Muscle layer of colon (tissue), 2 donors: ENCODE data around the gene TEX52.

ENCODE experiments used
- H3K27ac ChIP-seq: one replicate; pipeline ENCODE4 v1.7.0; 2013; ENCODE audit warnings: low read depth, mild to moderate bottlenecking, low read length, moderate library complexity
- H3K27me3 ChIP-seq, 2 donors: one replicate each; pipeline ENCODE4 v1.7.0; 2013; ENCODE audit warnings: low read length in 2 of 2, mild to moderate bottlenecking in 2 of 2; ENCODE audit not compliant: insufficient read depth in 2 of 2, control insufficient read depth in 1 of 2
- H3K36me3 ChIP-seq: one replicate; pipeline ENCODE4 v1.7.0; 2013; ENCODE audit warnings: mild to moderate bottlenecking, low read length; ENCODE audit not compliant: insufficient read depth
- H3K4me1 ChIP-seq: one replicate; pipeline ENCODE4 v1.7.0; 2013; ENCODE audit warnings: mild to moderate bottlenecking, low read length; ENCODE audit not compliant: insufficient read depth
- H3K4me3 ChIP-seq, 2 donors: one replicate each; pipeline ENCODE4 v1.7.0; 2013; ENCODE audit warnings: low read length in 2 of 2, low read depth in 1 of 2, mild to moderate bottlenecking in 1 of 2, moderate library complexity in 1 of 2
- H3K9ac ChIP-seq: one replicate; pipeline ENCODE4 v1.7.0; 2013; ENCODE audit warnings: low read length
- H3K9me3 ChIP-seq: one replicate; pipeline ENCODE4 v1.7.0; 2013; ENCODE audit warnings: mild to moderate bottlenecking, low read length
- donor health status: abdominal sarcoma.
- donor health status: Adenocarcinoma of cecum.

TEX52 gene

DNA sequence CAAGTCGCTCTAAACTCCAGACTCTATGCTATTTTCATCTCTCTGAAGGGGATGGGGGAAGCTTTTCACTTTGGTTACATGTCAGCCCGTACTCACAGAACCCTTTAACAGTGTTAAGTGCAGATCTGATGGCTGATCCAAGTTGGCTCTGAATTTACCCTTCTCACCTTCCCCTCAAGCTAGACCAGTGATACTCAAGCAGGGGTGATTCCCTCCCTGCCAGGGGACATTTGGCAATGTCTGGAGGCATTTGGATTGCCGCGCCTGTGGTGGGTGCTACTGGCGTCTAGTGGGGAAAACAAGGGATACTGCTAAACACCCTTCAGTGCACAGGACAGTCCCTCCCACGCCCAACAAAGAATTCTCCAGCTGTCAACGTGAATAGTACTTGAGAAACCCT lies 6.0 kb upstream of the TEX52 start:
- Histone ChIP-seq H3K9me3 (no peaks in the 10 kb centered on the region), H3K27ac (no peak overlapping the region), H3K27me3 (no peaks in the 10 kb centered on the region), H3K36me3 (no peaks in the 10 kb centered on the region), H3K4me1 (no peaks in the 10 kb centered on the region), H3K4me3 (no peak overlapping the region), H3K9ac (no peak overlapping the region)

DNA sequence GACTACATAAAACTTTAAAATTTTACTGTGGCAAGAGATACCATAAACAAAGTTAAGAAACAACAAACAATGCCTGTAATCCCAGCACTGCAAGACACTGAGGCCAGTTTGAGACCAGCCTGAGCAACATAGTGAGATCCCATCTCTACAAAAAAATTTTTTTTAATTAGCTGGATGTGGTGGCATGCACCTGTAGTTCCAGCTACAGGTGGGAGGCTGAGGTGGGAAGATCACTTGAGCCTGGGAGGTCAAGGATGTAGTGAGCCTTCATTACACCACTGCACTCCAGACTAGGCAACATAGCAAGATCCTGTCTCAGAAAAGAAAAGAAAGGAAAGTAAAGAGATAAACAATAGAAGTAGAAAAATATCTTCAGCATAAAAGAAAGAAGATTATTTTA lies 3.3 kb upstream of the TEX52 start:
- no peak overlapping the region for H3K27ac ChIP-seq
- H3K9me3 ChIP-seq: no peaks in the 10 kb centered on the region
- no peak overlapping the region for H3K4me3 ChIP-seq
- H3K36me3 ChIP-seq: peaks cover 5% of the 10 kb centered on the region
- no peak overlapping the region for H3K9ac ChIP-seq
- no peaks in the 10 kb centered on the region for H3K27me3 ChIP-seq
- H3K4me1 ChIP-seq: no peaks in the 10 kb centered on the region

- Histone ChIP-seq H3K9ac (no peak overlapping the region), H3K9me3 (no peaks in the 10 kb centered on the region), H3K27me3 (no peaks in the 10 kb centered on the region), H3K4me1 (no peaks in the 10 kb centered on the region), H3K4me3 (no peak overlapping the region), H3K27ac (no peak overlapping the region), H3K36me3 (peaks cover 5% of the 10 kb centered on the region)
Observed at GRCh38 chr12:2858944-2859421, 2.1 kb upstream of the TEX52 start.

DNA sequence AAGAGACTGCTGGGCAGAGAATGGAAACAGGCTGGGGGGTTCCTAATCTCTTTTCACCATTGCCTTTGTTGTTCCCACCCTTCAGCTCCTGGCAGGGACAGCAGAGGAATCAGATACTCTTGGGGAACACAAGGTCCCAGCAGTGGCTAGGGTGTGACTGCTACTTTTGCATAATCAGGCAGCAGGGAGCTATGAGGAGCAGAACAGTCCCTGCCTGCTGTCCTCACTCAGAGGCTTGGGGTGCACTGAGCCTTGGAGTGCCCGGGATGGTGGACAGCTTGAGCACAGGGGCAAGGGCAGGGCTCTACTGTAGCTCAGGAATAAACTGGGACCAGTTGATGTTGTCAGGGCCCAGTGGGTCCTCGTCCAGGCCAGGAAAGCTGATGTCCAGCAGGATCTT lies 1.5 kb upstream of the TEX52 start:
- Histone ChIP-seq H3K9me3 (no peaks in the 10 kb centered on the region), H3K36me3 (peaks cover 5% of the 10 kb centered on the region), H3K27me3 (no peaks in the 10 kb centered on the region), H3K27ac (no peak overlapping the region), H3K9ac (no peak overlapping the region), H3K4me1 (no peaks in the 10 kb centered on the region), H3K4me3 (no peak overlapping the region)

GRCh38 chr12:2857576-2857975 lies 737 bp upstream of the TEX52 start:
- Histone ChIP-seq H3K27me3 (no peaks in the 10 kb centered on the region), H3K4me3 (no peak overlapping the region), H3K36me3 (peaks cover 5% of the 10 kb centered on the region), H3K4me1 (no peaks in the 10 kb centered on the region), H3K9me3 (no peaks in the 10 kb centered on the region), H3K9ac (no peak overlapping the region), H3K27ac (no peak overlapping the region)

DNA sequence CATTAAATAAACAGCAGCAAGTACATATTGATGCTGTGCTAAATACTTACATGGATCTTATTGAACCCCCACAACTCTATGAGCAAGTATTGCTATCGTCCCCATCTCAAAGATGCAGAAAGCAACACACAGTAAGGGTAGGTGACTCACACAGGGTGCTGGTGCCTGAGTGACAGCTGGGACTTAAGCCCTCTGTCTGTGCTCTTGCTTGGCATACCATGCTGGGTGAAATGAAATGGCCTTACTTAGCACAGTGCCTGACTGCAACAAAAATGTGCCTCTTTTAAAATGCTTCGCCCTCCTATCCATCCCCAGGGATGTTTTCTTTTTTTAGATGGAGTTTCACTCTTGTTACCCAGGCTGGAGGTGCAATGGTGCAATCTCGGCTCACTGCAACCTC lies 788 bp downstream of the TEX52 start:
- H3K9me3 ChIP-seq: no peaks in the 10 kb centered on the region
- H3K4me3 ChIP-seq: no peak overlapping the region
- no peaks in the 10 kb centered on the region for H3K27me3 ChIP-seq
- H3K27ac ChIP-seq: no peak overlapping the region
- no peaks in the 10 kb centered on the region for H3K4me1 ChIP-seq
- peaks cover 5% of the 10 kb centered on the region for H3K36me3 ChIP-seq
- no peak overlapping the region for H3K9ac ChIP-seq

DNA sequence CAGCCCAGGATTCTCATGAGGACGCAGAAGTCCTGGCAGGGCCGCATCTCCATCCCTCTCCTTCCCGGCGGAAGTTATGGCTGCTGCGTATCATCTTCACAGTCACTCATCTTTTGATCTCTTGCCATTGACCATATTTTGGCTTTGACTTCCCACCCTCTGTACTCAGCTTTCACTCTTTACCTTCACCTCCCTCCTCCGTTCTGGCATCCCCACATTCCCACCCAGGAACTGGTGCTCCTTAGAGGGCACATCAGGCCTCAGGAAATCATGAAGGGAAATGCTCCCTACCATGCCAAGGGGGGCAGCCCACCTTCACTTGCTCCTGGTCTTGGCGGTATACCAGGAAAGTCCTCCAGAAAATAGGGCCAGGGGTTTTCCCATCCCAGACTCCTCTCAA lies 1.3 kb downstream of the TEX52 start:
- Histone ChIP-seq H3K27me3 (no peaks in the 10 kb centered on the region), H3K4me3 (no peak overlapping the region), H3K9ac (no peak overlapping the region), H3K27ac (no peak overlapping the region), H3K9me3 (no peaks in the 10 kb centered on the region), H3K36me3 (peaks cover 5% of the 10 kb centered on the region), H3K4me1 (no peaks in the 10 kb centered on the region)

DNA sequence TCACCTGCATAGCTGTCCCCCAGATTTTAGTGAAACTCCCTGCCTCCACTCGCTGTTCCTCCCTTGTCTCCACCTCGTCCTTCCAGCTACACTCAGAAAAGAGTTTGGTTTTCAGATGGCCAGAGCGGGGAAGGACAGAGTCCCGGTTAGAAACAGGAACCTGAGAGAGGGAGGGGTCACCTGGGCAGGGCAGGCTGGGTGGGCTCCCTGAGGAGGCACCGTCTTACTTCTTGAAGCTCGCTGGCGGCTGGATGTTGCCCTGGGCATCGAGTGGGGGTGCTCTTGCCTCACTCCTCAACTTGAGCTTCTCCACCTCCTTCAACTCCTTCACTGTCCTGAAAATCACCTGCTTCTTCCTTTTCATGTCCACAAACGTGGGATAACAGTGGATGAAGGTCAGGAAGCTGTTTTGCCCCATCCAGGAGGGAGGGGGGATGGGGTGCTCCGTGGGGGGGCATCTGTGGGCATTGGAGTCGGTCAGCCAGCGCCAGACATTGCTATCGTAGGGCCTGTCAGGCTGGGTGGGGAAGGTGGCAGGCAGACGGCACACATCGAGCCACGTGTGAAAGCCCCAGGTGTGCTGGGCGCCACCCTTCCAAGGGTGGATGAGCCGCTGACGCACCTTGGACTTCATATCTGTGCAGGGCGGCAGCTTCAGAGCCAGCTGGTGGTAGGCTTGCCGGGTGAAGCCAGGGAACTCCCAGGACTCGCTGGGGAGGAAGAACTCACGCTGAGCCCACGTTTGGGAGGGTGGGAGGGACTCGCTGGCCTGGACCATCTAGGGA lies 2.0 kb downstream of the TEX52 start:
- Histone ChIP-seq H3K4me1 (no peaks in the 10 kb centered on the region), H3K9me3 (no peaks in the 10 kb centered on the region), H3K27me3 (no peaks in the 10 kb centered on the region), H3K36me3 (peaks cover 5% of the 10 kb centered on the region), H3K9ac (no peak overlapping the region), H3K4me3 (no peak overlapping the region), H3K27ac (no peak overlapping the region)

GRCh38 chr12:2853626-2854025 lies 3.2 kb downstream of the TEX52 start:
- Histone ChIP-seq H3K9me3 (no peaks in the 10 kb centered on the region), H3K27ac (no peak overlapping the region), H3K4me1 (no peaks in the 10 kb centered on the region), H3K9ac (no peak overlapping the region), H3K36me3 (peaks cover 5% of the 10 kb centered on the region), H3K4me3 (no peak overlapping the region), H3K27me3 (no peaks in the 10 kb centered on the region)

- H3K36me3 ChIP-seq: no peaks in the 10 kb centered on the region
- H3K9ac ChIP-seq: no peak overlapping the region
- H3K9me3 ChIP-seq: no peaks in the 10 kb centered on the region
- H3K4me3 ChIP-seq: no peak overlapping the region
- H3K27me3 ChIP-seq: no peaks in the 10 kb centered on the region
- H3K27ac ChIP-seq: no peak overlapping the region
- no peaks in the 10 kb centered on the region for H3K4me1 ChIP-seq
Observed at GRCh38 chr12:2851931-2852330, 4.9 kb downstream of the TEX52 start.

DNA sequence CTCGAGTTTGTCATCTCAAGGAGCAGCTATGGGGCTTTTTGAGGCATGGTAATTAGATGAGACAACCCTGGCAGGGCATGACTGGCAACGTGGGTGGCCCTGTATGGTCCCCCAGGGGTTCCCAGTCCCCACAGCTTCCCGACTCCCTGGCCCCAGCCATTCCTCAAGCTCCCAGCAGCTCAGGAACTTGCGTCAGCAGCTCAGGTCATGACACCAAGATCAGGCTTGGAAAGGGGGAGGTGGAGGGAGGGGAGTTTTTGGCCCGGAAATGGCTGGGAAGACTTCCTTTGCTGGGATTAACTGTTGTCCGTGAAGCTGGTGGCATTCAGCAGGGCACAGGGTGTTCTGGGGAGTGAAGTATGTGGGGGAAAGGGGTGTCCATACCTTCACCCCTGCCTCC lies 11.6 kb downstream of the TEX52 start:
- Histone ChIP-seq H3K9me3 (no peaks in the 10 kb centered on the region), H3K27me3 (no peaks in the 10 kb centered on the region), H3K27ac (no peak overlapping the region), H3K4me3 (no peak overlapping the region), H3K36me3 (no peaks in the 10 kb centered on the region), H3K9ac (no peak overlapping the region), H3K4me1 (no peaks in the 10 kb centered on the region)

GRCh38 chr12:2844786-2845185 lies 12.1 kb downstream of the TEX52 start:
- Histone ChIP-seq H3K9me3 (no peaks in the 10 kb centered on the region), H3K9ac (no peak overlapping the region), H3K36me3 (peaks cover 2% of the 10 kb centered on the region), H3K4me1 (no peaks in the 10 kb centered on the region), H3K27ac (no peak overlapping the region), H3K27me3 (no peaks in the 10 kb centered on the region), H3K4me3 (no peak overlapping the region)
